Pancreas (tissue), 10 donors: ENCODE results near the gene AIFM1. TPM values are rescaled to one million over a fixed set of nuclear protein-coding genes. Genes with fewer than 3 reads are reported as not detected.
A peak's percentile ranks its signal among the peaks of the same experiment; 100 is the strongest.

ENCODE experiments used
- ATAC-seq, 4 donors: fragments of 200-7000 bp; cut with Tn5 transposase; one replicate each; pipeline versions ENCODE4 v1.8.0 to v1.9.1; 2020; ENCODE audit warnings: mild to moderate bottlenecking in 4 of 4, moderate library complexity in 4 of 4
- DNase-seq, 6 donors: peaks; one replicate each; pipeline ENCODE4 v3.0.0-alpha.2; 2020
- FAIRE-seq: peaks from 2 replicates; lab custom pipeline; 2012; peaks lifted over from hg19 to GRCh38; lab: Jason Lieb, UNC
- H3K27ac ChIP-seq, 4 donors: fragments of 200-600 bp; sonication (generic); 1 replicate in 3 of 4; 2 replicates in 1 of 4; pipeline versions ENCODE4 v1.5.0 to v1.8.0; 2020
- H3K27me3 ChIP-seq, 4 donors: fragments of 200-600 bp; one replicate each; pipeline ENCODE4 v1.8.0; 2021
- H3K36me3 ChIP-seq, 3 donors: fragments of 200-600 bp; sonication (generic) in 1 of 3; one replicate each; pipeline versions ENCODE4 v1.5.0 to v1.8.0; 2020 to 2021
- H3K4me1 ChIP-seq, 3 donors: fragments of 200-600 bp; one replicate each; pipeline ENCODE4 v1.8.0; 2021
- H3K4me3 ChIP-seq, 4 donors: fragments of 200-600 bp; sonication (generic) in 2 of 4; one replicate each; pipeline versions ENCODE4 v1.5.0 to v1.8.0; 2020 to 2021
- H3K9me3 ChIP-seq, 4 donors: fragments of 200-600 bp; one replicate each; pipeline ENCODE4 v1.8.0; 2021
- CTCF ChIP-seq, 4 donors: fragments of 200-600 bp; sonication (generic) in 3 of 4; IDR thresholded peaks; one replicate each; pipeline versions ENCODE4 v1.5.0 to v1.8.0; 2021; ENCODE audit warnings: antibody characterized with exemption in 4 of 4
- WGBS, 2 donors: extraction: QIAGEN DNeasy Blood & Tissue Kit; methylation state at CpG; one replicate each; pipeline ENCODE4 v1.1.7; 2013; 5-methylcytosine and 5-hydroxymethylcytosine counted together
- intact Hi-C, 3 donors: fragments of 100-400 bp; cut with DNase I; formaldehyde crosslinking; loops; one replicate each; pipeline versions ENCODE4 v1.11.1 to v1.14.2; 2022
- polyA plus RNA-seq, 2 donors: library from polyadenylated mRNA; stranded (reverse); fragments of 200-250 nt; gene quantifications; one replicate each; pipeline ENCODE4 v1.2.3, GENCODE V29; 2013
- total RNA-seq, 6 donors: library from RNA; stranded (reverse); fragmentation: NEBNext Ultra II Directional in 4 of 6; extraction: Animal tissue kit (Norgen Biotek cat#: 25700) in 4 of 6; gene quantifications; one replicate each; pipeline versions ENCODE4 v1.2.1 to v1.2.4, GENCODE V29; 2021 to 2023
- donor health status: healthy with polysubstance abuse.
- donor health status: DM: no; HTN: no; CAD: no; lungs with moderate emphysema.
- donor health status: DM: no; HTN: no; CAD: no.
- donor health status: control.
- donor health status: control.
- donor health status: Bipolar disorder and iron deficiency.
- donor health status: DM: yes; HTN: yes; CAD: no.
- donor health status: DM: no; HTN: no; CAD: no.
- donor health status: DM: no; HTN: no; CAD: no.
- donor health status: DM: yes; HTN: yes; CAD: no.

The AIFM1 gene
- total and polyA plus RNA-seq, 8 donors: 12.1 to 19.7 (median 15.3) TPM

GRCh38 chrX:130158311-130158710 is 7.3 kb downstream of the AIFM1 start:
- ATAC-seq: no peak
- intact Hi-C loops: no loop called here
- no peak overlapping the region for H3K4me3 ChIP-seq

GRCh38 chrX:130155564-130155963 is 10.1 kb downstream of the AIFM1 start:
- no peak for TF ChIP-seq CTCF (IDR thresholded peaks at IDR 0.05)
- ATAC-seq (peak in 2 of 4 donors; percentile 38 to 55), DNase-seq (no peak), FAIRE-seq (no peak)
- no peak overlapping the region for H3K4me3 ChIP-seq
- H3K36me3 ChIP-seq: no peaks in the 10 kb centered on the region
- no peaks in the 10 kb centered on the region for H3K9me3 ChIP-seq
- WGBS, 2 donors: 38 to 41% methylated on average over 2 of the region's 2 CpGs
- no peaks in the 10 kb centered on the region for H3K27me3 ChIP-seq
- H3K4me1 ChIP-seq: peaks cover 0 to 8% (median 0%) of the 10 kb centered on the region in 3 donors
- H3K27ac ChIP-seq: no peak overlapping the region
- intact Hi-C loops: no loop called here

More at GRCh38 chrX:130158311-130158710, 7.3 kb downstream of the AIFM1 start:
- Histone ChIP-seq H3K27ac (no peak overlapping the region), H3K9me3 (no peaks in the 10 kb centered on the region), H3K27me3 (no peaks in the 10 kb centered on the region), H3K4me1 (peaks cover 0 to 8% (median 0%) of the 10 kb centered on the region in 3 donors), H3K36me3 (no peaks in the 10 kb centered on the region)
- no peak for TF ChIP-seq CTCF (IDR thresholded peaks at IDR 0.05)
- no peak for FAIRE-seq
- 78 to 93% methylated on average over 2 of the region's 2 CpGs for WGBS, 2 donors
- DNase-seq: no peak

GRCh38 chrX:130147631-130148030 is 18.0 kb downstream of the AIFM1 start:
- 75 to 86% methylated on average over 5 of the region's 5 CpGs for WGBS, 2 donors
- intact Hi-C loops: no loop called here
- Histone ChIP-seq H3K4me3 (no peak overlapping the region), H3K27me3 (no peaks in the 10 kb centered on the region), H3K9me3 (no peaks in the 10 kb centered on the region), H3K36me3 (peaks cover 0 to 3% (median 0%) of the 10 kb centered on the region in 3 donors), H3K27ac (no peak overlapping the region), H3K4me1 (no peaks in the 10 kb centered on the region)
- no peak for DNase-seq
- no peak for ATAC-seq
- no peak for FAIRE-seq
- no peak for TF ChIP-seq CTCF (IDR thresholded peaks at IDR 0.05)

- no peak for TF ChIP-seq CTCF (IDR thresholded peaks at IDR 0.05)
- intact Hi-C loops: no loop called here
- no peak for FAIRE-seq
- no peak for ATAC-seq
- Histone ChIP-seq H3K4me1 (no peaks in the 10 kb centered on the region), H3K27ac (no peak overlapping the region), H3K36me3 (peaks cover 0 to 3% (median 0%) of the 10 kb centered on the region in 3 donors), H3K9me3 (no peaks in the 10 kb centered on the region), H3K27me3 (no peaks in the 10 kb centered on the region), H3K4me3 (no peak overlapping the region)
- DNase-seq: no peak
- 77 to 99% methylated on average over 4 of the region's 4 CpGs for WGBS, 2 donors
These were observed 20.5 kb downstream of the AIFM1 start for GRCh38 chrX:130145123-130145522.

- FAIRE-seq (no peak), ATAC-seq (no peak), DNase-seq (no peak)
- no peak overlapping the region for H3K4me3 ChIP-seq
- no peaks in the 10 kb centered on the region for H3K9me3 ChIP-seq
- no peaks in the 10 kb centered on the region for H3K4me1 ChIP-seq
- no peaks in the 10 kb centered on the region for H3K27me3 ChIP-seq
- peaks cover 0 to 3% (median 0%) of the 10 kb centered on the region in 3 donors for H3K36me3 ChIP-seq
- TF ChIP-seq CTCF (IDR thresholded peaks at IDR 0.05): no peak
- intact Hi-C loops: no loop called here
- H3K27ac ChIP-seq: no peak overlapping the region
- 79 to 81% methylated on average over 3 of the region's 3 CpGs for WGBS, 2 donors
These were observed 21.1 kb downstream of the AIFM1 start for GRCh38 chrX:130144509-130144908.
